Activated B cell treated with CpG ODN at 0.5 μM for 24 hours (primary cell): ENCODE data around the gene CSNK1E. TPM values are rescaled to one million over a fixed set of nuclear protein-coding genes. Genes with fewer than 3 reads are reported as not detected.
"Not testable (repeated sequence)": the region's sequence is repeated elsewhere in the genome, so short reads cannot be mapped to it uniquely, and the experiment has no call there.

ENCODE experiments used
- ATAC-seq: fragments of 200-7000 bp; cut with Tn5 transposase; one replicate; pipeline ENCODE4 v1.10.0; 2021; ENCODE audit warnings: low read depth, mild to moderate bottlenecking, moderate library complexity
- CTCF ChIA-PET: fragments of 350-600 bp; sonication (Branson Sonifier 250); formaldehyde crosslinking; loops from one replicate; lab custom pipeline; 2021; ENCODE audit warnings: antibody characterized with exemption; lab: Charles Lee
- POLR2A ChIA-PET: fragments of 350-600 bp; sonication (Branson Sonifier 250); formaldehyde crosslinking; loops from one replicate; lab custom pipeline; 2021; ENCODE audit warnings: antibody characterized with exemption; lab: Charles Lee
- DNase-seq: peaks from one replicate; pipeline ENCODE4 v3.0.0; 2022
- H3K27ac Mint-ChIP-seq: one replicate; pipeline ENCODE4 v1.8.0; 2020; ENCODE audit warnings: mixed read lengths
- H3K27me3 Mint-ChIP-seq: one replicate; pipeline ENCODE4 v1.8.0; 2021; ENCODE audit warnings: mixed read lengths
- H3K36me3 Mint-ChIP-seq: one replicate; pipeline ENCODE4 v1.8.0; 2021; ENCODE audit warnings: low read depth, mixed read lengths
- H3K4me1 Mint-ChIP-seq: one replicate; pipeline ENCODE4 v1.8.0; 2021; ENCODE audit warnings: mixed read lengths
- H3K4me3 Mint-ChIP-seq: one replicate; pipeline ENCODE4 v1.8.0; 2020; ENCODE audit warnings: mild to moderate bottlenecking, mixed read lengths
- H3K9me3 Mint-ChIP-seq: one replicate; pipeline ENCODE4 v1.8.0; 2020; ENCODE audit warnings: mixed read lengths
- intact Hi-C: fragments of 100-400 bp; cut with micrococcal nuclease; formaldehyde crosslinking; loops from one replicate; pipeline ENCODE4 v1.15.1; 2024
- total RNA-seq: library from RNA; stranded (reverse); gene quantifications from 2 replicates; pipeline ENCODE4 v1.2.3, GENCODE V29; 2022
- TF ChIP-seq, protein P1 (sequence below): fragments of 200-600 bp; IDR thresholded peaks from one replicate; pipeline ENCODE4 v1.8.0; 2022; ENCODE audit warnings: antibody characterized with exemption, mild to moderate bottlenecking

Gene CSNK1E
- total RNA-seq, 1 donor from 2014 or later: 85.2 TPM

GRCh38 chr22:38345782-38346181 lies 28.5 kb upstream of the CSNK1E start:
- Mint-ChIP-seq H3K4me3 (no peak overlapping the region), H3K36me3 (peaks cover 3% of the 10 kb centered on the region), H3K4me1 (peaks cover 21% of the 10 kb centered on the region), H3K27me3 (peaks cover 2% of the 10 kb centered on the region), H3K27ac (no peak overlapping the region), H3K9me3 (no peaks in the 10 kb centered on the region)
- POLR2A ChIA-PET: interaction anchor here (0.6 to 1.0 kb wide), 2 partner anchors 8 to 132 kb away, joined by 3 to 4 read pairs; no protein-coding TSS in a partner anchor
- TF ChIP-seq, protein P1, sequence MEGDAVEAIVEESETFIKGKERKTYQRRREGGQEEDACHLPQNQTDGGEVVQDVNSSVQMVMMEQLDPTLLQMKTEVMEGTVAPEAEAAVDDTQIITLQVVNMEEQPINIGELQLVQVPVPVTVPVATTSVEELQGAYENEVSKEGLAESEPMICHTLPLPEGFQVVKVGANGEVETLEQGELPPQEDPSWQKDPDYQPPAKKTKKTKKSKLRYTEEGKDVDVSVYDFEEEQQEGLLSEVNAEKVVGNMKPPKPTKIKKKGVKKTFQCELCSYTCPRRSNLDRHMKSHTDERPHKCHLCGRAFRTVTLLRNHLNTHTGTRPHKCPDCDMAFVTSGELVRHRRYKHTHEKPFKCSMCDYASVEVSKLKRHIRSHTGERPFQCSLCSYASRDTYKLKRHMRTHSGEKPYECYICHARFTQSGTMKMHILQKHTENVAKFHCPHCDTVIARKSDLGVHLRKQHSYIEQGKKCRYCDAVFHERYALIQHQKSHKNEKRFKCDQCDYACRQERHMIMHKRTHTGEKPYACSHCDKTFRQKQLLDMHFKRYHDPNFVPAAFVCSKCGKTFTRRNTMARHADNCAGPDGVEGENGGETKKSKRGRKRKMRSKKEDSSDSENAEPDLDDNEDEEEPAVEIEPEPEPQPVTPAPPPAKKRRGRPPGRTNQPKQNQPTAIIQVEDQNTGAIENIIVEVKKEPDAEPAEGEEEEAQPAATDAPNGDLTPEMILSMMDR: no peak
- DNase-seq (peak; percentile 5), ATAC-seq (no peak)
- CTCF ChIA-PET: no interaction called here
- intact Hi-C loops: no loop called here

- POLR2A ChIA-PET, CTCF ChIA-PET, H3K4me3 Mint-ChIP-seq, ATAC-seq, H3K9me3 Mint-ChIP-seq, H3K4me1 Mint-ChIP-seq, H3K27me3 Mint-ChIP-seq, H3K36me3 Mint-ChIP-seq, DNase-seq, H3K27ac Mint-ChIP-seq, intact Hi-C loops: not testable (repeated sequence)
Observed at GRCh38 chr22:38339893-38340292, 22.7 kb upstream of the CSNK1E start.

- POLR2A ChIA-PET: interaction anchor here (0.7 kb wide), 1 partner anchor 8 kb away, joined by 4 read pairs; no protein-coding TSS in a partner anchor
Observed at GRCh38 chr22:38338772-38339379, 21.6 kb upstream of the CSNK1E start.

GRCh38 chr22:38336699-38337098 lies 19.5 kb upstream of the CSNK1E start:
- TF ChIP-seq, protein P1: no peak
- no peak for ATAC-seq
- H3K9me3 Mint-ChIP-seq: no peaks in the 10 kb centered on the region
- CTCF ChIA-PET: no interaction called here
- POLR2A ChIA-PET: no interaction called here
- H3K27ac Mint-ChIP-seq: no peak overlapping the region
- H3K4me3 Mint-ChIP-seq: peak overlapping the region; percentile 74
- peaks cover 8% of the 10 kb centered on the region for H3K4me1 Mint-ChIP-seq
- intact Hi-C loops: no loop called here
- no peak for DNase-seq
- no peaks in the 10 kb centered on the region for H3K36me3 Mint-ChIP-seq
- H3K27me3 Mint-ChIP-seq: peaks cover 4% of the 10 kb centered on the region

More at GRCh38 chr22:38338772-38339379, 21.6 kb upstream of the CSNK1E start:
- DNase-seq: no peak
- CTCF ChIA-PET: no interaction called here
- Mint-ChIP-seq H3K9me3 (no peaks in the 10 kb centered on the region), H3K4me3 (no peak overlapping the region), H3K27me3 (peaks cover 4% of the 10 kb centered on the region), H3K27ac (no peak overlapping the region), H3K4me1 (peaks cover 8% of the 10 kb centered on the region), H3K36me3 (no peaks in the 10 kb centered on the region)
- TF ChIP-seq, protein P1: no peak
- ATAC-seq: no peak
- intact Hi-C loops: no loop called here

- no peak overlapping the region for H3K4me3 Mint-ChIP-seq
- TF ChIP-seq, protein P1: no peak
- ChIA-PET CTCF (interaction anchor here (0.8 to 1.0 kb wide), 2 partner anchors 18 to 283 kb away, joined by 3 read pairs; no protein-coding TSS in a partner anchor), POLR2A (no interaction called here)
- ATAC-seq: no peak
- intact Hi-C loops: no loop called here
- no peaks in the 10 kb centered on the region for H3K9me3 Mint-ChIP-seq
- peaks cover 8% of the 10 kb centered on the region for H3K4me1 Mint-ChIP-seq
- H3K36me3 Mint-ChIP-seq: no peaks in the 10 kb centered on the region
- H3K27ac Mint-ChIP-seq: no peak overlapping the region
- no peak for DNase-seq
- peaks cover 2% of the 10 kb centered on the region for H3K27me3 Mint-ChIP-seq
Observed at GRCh38 chr22:38335077-38335476, 17.8 kb upstream of the CSNK1E start.
